Measurements from ENCODE around the gene SH2D6.

Gene SH2D6

GRCh38 chr2:85440729-85441128 lies 22.2 kb downstream of the SH2D6 start:
- DNase-seq = no peak

- DNase-seq = no peak
Measured at GRCh38 chr2:85441864-85442263, 23.4 kb downstream of the SH2D6 start.

- DNase-seq = no peak
Measured at GRCh38 chr2:85444629-85445172, 26.2 kb downstream of the SH2D6 start.

GRCh38 chr2:85445316-85446295 lies 27.1 kb downstream of the SH2D6 start:
- no peak for DNase-seq

- DNase-seq = no peak
Measured at GRCh38 chr2:85446296-85447221, 28.0 kb downstream of the SH2D6 start.

GRCh38 chr2:85447222-85447585 lies 28.7 kb downstream of the SH2D6 start:
- DNase-seq = no peak

- no peak for DNase-seq
Measured at GRCh38 chr2:85448461-85449213, 30.1 kb downstream of the SH2D6 start.

- no peak for DNase-seq
Measured at GRCh38 chr2:85449214-85449588, 30.7 kb downstream of the SH2D6 start.

- no peak for DNase-seq
Measured at GRCh38 chr2:85452237-85452636, 33.7 kb downstream of the SH2D6 start.

GRCh38 chr2:85453571-85453970 lies 35.1 kb downstream of the SH2D6 start:
- no peak for DNase-seq

- DNase-seq = no peak
Measured at GRCh38 chr2:85455552-85456090, 37.1 kb downstream of the SH2D6 start.

GRCh38 chr2:85457043-85457442 lies 38.5 kb downstream of the SH2D6 start:
- no peak for DNase-seq

- DNase-seq = peak; percentile 25 to 51
Measured at GRCh38 chr2:85457877-85458316, 39.4 kb downstream of the SH2D6 start.

GRCh38 chr2:85458601-85459563 lies 40.4 kb downstream of the SH2D6 start:
- DNase-seq = no peak

- DNase-seq = no peak
Measured at GRCh38 chr2:85459771-85460170, 41.3 kb downstream of the SH2D6 start.

GRCh38 chr2:85462322-85462721 lies 43.8 kb downstream of the SH2D6 start:
- no peak for DNase-seq

GRCh38 chr2:85468096-85468703 lies 49.7 kb downstream of the SH2D6 start:
- DNase-seq = no peak

- DNase-seq = no peak
Measured at GRCh38 chr2:85468704-85469349, 50.3 kb downstream of the SH2D6 start.

GRCh38 chr2:85470850-85471800 lies 52.6 kb downstream of the SH2D6 start:
- no peak for DNase-seq
